ELR (cell line): ENCODE data around the gene ATOH8.

Experiments
- DNase-seq: peaks from one replicate; pipeline ENCODE4 v3.0.0-alpha.2; 2015; ENCODE audit warnings: low read depth

Gene ATOH8

DNA sequence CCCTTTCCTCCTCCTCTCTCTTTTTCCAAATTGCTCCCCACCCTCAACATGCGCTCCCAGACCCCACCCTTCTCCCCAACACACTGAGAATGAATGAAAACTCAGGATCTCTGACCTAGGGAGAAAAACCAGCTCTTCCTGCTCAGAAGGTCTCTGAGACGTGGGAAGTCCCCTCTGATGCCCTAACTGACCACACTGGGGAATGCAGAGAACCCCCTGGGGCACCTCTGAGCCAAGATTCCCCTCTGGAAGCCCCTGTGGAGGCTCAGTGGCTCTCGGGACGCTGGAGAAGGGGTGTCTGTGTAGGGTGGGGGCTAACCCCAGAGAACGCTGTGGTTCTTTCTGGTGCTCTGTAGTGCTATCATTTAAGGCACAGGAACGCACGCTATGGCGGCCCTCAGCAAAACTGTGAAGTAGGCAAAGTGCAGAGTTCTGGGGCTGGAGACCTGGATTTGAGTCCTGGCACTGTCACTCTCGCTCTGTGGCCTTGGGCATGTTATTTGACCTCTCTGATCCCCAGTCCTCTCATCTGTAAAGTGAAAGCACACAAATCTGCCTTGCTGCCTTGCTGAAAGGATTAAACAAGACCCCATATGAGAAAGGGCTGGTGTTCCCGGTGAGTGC, 17.1 kb downstream of the ATOH8 start:
- peak; percentile 19 for DNase-seq

DNA sequence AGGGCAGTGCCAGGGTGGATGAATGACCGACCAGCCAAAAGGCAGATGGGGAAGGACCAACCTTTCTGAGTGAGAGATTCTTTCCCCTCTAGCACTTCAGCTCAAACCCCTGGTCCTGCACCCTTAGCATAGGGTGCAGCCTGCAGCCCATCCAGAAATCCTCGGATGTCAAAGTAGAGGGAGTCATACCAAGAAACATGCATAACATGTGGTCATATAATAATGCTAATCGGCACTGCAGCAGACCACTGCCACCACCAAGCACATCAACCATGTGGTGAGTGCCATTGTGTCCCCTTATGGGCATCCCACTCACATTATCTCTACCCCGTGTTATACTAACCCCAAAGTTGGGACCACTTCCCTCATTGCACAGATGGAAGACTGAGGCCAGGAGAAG, 17.7 kb downstream of the ATOH8 start:
- peak; percentile 55 for DNase-seq

DNA sequence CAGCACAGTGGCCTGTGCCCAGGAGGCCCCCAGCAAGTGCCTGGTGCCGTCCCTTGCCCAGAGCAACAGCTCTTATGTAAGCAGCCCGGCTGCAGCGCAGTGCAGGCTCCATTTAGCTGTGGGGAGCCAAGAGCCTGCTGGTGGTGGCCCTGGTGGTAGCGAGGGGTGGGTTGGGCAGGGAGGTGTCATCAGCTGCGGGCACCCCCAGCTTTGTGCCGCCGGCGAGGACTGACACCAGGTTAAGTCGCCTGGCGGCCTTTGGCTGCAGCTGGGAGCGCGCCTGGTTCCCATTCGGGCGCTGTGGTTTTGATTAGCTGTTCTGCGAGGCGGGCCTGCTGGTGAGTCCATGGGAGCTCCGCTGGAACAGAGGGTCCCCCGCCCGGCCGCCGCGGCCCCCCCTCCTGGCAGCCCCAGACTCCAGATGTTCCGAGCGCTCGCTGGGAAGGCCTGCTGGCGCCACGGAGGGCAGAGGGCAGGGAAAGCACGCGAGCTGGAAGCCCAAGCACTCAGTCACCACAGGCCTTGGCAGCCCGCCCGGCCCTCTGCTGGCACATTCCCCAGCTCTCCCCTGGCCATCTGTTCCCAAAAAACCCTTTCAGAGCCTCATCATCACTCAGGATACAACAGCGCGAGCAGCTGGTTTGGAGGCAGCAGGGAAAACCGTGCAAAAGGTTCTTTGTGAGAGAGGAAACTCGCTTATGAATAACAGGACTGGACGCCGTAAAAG, 18.4 kb downstream of the ATOH8 start:
- DNase-seq, result peak; percentile 99

DNA sequence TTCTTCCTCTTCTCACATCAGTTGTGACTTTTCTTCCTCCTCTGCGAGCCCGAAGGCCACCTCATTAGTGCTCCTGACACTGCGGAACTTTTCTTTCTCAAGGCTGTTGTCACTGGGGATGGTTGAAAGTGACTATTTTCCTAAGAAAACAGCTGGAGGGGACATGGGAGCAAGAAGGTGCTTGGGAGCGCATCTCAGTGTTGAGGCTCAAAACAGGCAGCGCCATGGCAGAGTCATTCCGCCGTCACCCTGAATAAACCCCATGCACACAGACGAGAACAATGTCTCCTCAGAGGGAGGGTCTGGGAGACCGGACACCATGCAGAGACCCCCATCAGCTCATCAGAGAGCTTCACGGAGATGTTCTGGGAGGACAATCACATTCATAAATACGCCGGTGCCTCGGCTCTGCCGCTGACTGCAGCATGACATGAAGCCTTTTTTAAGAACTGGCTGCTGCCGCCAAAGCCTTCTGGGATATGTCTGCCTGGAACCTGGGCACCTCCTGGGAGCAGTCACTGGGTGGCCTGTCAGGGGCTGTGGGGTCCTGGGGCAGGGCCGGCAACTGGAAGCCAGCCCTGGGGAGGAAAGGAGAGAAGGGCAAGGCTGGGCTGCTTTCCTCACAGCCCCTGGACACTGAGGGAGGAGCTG, 19.2 kb downstream of the ATOH8 start:
- DNase-seq, result peak; percentile 54

DNA sequence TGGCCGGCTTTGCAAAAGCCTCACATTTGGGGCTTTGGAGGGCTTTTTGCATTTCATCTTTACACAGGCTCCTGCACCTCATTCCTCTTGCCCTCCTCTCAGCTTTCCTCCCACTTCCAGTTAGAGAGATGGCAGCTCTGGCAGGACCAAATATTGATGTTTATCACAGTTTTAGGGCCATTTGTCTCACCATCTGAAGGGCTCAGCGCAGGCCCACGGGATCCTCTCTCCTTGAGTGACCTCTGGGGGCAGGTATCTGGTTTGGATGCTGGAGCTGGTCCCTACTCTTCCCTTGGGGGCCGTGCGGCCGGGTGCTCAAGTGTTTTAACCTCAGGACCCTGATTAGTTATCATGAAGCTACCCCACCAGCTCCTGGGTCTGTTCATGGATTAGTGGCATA, 19.9 kb downstream of the ATOH8 start:
- DNase-seq, result no peak

DNA sequence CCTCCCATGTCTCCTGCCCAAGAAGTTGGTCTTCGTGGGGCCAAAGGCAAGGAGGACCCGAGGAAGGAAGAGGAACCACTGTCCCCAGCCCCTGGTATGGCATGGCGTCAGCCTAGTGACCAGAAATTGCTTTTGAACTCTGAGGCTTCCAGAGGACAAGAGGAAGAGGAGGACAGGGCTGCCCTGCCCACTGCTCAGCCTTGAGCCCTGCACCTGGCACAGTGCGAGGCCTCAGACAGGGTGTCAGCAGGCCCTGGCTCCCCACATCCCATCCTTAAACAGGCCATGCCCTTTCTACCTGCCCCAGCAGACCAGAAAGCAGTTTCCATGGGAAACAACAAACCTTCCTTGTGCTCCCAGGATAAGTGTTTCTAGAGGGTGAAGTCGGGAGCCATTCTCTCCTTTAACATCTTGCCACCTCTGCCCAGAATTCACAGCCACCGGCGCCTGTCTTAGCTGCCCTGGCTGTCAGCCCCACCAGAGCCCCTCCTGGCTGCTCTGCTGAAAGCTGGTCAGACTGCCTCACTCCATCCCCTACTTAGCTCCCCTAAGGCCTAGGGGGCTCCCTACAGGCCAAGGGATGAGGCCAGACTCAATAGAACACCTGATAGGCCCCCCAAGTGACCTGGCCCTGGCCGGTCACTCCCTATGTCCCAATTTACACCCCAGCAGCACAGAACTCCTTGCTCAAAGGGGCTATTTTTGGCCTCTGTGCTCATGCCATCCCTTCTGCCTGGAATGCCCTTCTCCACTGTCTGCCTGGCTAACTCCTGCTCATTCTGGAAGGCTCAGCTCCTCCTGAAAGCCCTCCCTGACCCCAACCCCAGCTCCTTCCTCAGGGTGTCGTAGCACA, 20.6 kb downstream of the ATOH8 start:
- DNase-seq, result no peak

DNA sequence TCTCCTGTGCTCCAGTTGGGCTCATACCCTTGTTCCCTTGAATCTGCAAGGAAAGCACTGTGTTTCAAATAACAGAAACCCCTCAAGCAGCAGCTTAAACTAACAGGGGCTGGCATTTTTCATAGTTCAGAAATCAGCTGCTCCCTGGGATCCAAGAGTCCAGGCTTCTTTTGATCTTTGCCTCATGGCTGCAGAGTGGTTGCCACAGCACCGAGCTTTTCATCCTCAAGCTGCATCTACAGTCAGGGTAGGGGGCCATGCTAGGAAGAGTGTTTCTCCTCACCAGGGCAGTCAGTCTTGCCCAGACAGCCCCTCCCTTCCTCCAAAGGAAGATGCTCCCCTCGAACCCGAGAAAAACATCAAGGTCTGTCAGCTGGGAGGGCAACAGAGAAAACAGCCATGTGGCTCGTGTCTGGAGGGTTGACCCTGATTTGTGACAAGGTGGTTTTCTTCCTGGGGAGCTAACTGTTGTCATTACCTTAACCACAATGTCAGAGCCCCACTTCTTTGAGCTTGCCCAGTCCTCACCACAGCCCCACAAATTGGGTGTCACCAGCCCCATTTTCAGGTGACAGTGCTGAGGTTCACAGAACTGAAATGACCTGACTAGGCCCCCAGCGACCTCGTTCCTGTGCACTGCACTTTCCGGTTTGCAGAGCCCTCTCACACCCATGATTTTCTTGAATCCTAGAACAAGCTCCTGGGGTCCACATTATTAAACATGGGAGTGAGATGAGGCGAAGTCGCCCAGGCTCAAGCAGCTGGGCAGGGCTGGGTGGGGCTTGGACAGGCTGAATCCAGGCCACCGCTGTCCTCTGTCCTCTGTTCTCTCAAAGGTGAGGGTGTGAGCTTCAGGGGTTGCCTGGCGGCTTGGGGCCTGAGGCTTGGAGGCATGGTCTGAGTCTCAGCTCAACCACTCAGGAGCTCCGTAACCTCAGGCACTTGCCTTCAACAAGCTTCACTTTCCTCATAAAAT, 21.9 kb downstream of the ATOH8 start:
- DNase-seq, result no peak

DNA sequence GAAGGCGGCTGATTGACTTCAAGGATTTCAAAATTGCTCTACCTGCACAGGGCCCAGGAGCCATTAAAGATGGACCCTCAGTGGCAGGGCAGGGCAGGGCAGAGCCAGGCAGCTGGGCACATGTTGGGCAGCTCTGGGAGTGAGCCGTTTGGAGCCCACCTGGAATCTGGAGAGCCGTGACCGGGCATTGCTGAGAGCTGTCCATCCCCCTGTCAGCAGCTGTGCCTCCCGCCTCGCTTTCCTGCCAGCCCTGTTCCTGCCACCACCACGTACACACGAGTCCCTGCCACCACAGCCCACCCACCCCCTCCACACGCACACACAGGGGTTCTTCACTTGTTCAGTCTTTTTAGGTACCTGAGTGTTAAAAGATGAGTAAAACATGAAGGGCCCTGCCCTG, 22.9 kb downstream of the ATOH8 start:
- no peak for DNase-seq

DNA sequence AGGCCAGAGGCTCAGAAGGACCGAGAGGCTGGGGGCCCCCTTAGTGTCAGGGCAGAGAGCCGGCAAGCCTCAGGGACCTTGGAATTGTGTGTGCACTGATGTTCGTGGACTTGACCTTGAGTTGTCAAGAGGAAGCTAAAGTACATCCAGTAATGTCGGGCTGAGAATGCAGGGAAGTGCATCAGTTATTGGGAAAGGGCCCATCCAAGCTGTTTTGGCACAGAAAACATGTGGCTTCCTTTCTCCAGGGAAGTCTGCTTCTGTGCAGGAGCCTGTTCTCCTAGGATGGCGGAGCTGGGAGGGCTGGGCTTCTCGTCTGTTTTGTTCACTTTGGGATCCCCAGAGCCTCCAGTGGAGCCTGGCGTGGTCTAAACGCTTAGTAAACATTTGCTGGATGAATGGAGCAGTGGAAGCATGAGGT, 23.7 kb downstream of the ATOH8 start:
- no peak for DNase-seq

DNA sequence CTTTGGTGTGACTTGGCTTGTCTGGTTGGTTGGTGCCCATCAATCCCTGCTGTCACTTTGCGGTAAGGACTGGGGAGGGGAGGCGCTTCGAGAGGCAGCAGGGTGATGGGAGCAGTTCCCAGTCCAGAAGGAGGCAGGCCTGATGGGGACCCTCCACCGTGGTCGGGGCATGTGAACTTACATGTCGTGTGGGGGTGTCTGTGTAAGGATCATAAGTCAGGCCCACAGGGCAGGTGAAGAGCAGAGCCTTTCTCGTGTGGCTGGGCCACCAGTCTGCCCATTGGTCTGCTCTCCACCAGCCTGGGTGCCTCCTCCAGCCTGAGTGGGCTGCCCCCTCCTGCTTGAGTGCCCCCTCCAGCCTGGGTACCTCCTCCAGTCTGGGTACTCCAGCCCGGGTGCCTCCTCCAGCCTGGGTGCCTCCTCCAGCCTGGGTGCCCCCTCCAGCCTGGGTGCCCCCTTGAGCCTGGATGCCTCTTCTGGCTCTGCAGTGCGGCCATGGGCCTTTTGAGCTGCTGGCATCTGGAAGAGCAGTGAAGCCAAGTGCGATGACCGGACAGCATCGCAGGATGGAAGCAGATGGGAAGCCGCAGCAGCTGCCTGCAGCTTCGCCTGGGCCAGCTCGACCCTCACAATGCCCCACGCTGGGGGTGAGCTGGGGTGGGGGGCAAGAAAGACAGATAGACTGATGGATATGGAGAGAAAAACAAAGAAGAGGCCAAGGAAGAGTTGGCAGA, 25.0 kb downstream of the ATOH8 start:
- no peak for DNase-seq

DNA sequence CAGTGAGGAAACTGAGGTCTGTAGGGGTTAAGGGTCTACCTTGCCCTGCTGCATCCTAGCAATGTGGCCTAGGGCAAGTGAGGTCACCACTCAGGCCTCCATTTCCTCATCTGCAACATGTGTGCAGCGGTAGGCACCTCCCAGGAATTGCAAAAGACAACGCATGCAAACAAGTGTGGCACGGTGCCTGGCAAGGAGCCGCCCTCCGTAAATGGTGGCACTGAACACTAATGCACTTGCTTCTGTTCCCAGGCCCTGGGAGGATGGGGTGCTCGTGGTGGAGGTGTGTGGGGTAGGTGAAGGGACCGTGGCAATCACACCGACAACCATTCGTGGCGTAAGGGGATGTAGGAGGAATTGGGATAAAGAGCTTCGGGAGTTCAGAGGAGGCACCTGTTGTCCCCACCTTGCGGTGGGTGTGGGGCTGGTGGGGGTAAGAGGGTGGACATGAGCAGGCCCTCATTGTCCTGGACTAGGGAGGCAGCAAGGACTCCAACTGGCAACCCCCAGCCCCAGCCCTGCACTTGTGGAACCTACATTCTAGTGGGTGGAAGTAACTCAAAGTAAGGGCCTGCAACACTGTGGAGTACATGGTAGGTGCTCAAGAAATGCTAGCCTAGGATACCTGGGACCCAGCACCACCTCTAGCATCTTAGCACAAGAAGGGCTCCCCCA, 26.0 kb downstream of the ATOH8 start:
- DNase-seq, result no peak

DNA sequence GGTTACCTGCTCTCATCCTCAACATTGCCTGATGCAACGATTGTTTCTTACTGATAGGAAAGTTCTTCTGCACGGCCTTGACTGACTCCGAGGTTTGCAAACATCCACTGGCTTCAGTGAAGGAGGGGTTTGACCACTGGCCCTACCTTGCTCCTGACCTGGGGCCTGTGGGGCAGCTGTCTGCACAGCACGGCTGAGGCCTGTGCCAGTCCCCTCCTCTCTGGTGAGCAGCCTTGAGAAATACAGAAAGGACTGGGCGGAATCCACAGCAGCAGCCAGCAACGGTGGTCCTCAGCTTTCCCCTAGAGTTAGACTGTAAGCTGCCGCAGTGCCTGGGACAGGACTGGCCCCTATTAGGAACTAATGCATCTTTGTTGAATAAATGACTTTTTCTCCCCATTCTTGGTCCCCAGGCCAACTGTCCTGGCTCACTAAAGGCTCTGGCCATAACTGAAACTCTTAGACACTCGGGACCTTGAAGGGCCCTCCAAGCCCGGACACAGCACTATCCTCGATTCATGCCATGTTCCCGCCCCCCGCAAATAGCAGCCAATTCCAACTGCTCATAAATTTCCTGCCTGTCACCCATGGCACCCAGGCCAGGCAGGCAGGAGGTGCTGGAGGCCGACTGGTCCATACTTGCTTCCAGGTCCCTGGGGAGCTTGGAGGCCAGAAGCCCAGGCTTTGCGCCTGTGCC, 26.7 kb downstream of the ATOH8 start:
- DNase-seq, result no peak

DNA sequence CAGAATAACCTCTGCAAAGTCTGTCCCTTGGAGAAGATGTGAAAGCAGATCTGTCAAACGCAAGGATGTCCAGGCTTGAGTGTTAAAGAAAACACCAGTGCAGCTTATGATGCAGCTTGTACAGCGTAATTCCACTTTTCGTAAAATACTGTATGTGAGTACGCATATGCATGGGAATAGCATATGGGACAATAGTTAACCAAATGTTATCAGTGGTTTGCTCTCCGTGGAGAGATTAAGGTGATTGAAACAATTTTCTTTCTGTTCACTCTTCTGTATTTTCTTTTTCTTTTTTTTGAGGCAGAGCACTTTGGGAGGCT, 27.2 kb downstream of the ATOH8 start:
- DNase-seq, result no peak

DNA sequence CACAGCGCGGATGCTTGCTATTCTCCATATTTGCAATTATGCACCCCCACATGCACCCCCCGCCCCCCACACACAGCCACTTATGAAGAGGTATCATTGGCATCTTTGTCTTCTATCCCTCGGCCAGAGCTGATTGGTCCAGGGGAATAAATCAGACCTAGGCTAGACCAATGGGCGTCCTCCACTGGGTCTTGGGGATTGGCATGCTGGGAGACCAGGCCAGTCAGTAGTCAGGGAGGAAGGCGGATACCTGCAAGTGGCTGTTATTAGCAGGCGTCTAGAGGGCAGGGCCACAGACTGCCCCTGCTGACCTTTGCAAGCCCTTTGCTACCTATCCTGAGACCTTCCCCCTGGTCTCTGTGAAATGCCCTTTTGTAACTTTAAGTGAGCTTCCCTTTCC, 30.0 kb downstream of the ATOH8 start:
- no peak for DNase-seq

DNA sequence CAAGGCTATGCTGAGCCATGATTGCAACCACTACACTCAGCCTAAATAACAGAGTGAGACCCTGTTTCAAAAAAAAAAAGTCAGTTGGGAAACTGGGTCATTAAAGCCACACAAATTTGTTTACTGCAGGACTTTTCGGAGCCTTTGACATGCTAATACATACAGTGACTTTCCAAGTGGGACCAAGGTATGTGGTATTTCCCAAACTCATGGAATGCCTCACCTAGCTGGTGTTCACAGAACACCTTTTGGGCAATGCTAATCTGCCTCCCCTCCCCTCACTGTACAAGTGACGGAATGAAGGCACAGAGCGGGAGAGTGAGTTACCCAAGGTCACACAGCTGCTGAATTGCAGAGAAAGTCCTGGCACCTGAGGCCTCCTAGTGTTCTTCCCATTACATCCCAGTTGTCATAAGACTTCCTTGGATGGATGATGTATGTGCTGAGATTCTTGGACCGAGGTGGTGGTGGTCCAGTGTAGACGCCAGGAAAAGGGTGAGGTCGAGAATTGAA, 30.7 kb downstream of the ATOH8 start:
- DNase-seq, result no peak

DNA sequence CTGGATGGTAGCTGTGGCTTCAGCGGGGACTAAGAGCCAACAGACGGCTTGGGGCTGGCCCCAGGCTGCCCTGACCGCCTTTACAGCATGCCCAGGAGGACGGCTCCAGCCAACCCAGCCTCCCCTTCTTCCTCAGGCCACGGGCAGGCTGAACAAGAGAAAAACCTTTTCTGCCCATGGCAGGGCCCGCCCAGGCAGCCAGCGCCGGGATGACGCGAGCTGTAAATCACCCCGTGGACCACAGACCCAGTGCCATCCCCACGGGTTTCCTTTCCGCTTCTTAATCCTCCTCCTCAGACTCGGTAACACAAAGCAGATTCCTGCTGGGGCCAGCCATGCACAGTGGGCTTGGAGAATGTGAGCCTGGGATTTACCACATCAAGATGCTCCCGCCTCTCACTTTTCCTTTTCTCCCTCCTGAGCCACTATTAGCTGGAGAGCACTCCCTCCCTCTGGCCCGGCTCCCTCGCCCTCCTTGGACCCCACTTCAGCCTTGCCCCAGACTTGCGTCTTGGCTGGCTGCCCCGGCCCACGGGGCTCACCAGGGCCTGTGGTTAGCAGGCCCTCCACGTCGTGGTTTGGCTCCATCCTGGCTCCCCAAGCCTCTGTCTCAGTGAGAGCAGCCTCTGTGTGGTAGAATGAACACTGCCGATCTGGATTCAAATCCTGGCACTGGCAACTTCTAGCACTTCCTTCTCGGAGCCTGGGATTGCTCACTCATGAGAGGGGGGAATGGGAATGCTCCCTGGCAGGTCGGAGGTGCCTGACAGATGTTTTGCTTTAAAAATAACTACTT, 31.4 kb downstream of the ATOH8 start:
- DNase-seq, result peak; percentile 18

DNA sequence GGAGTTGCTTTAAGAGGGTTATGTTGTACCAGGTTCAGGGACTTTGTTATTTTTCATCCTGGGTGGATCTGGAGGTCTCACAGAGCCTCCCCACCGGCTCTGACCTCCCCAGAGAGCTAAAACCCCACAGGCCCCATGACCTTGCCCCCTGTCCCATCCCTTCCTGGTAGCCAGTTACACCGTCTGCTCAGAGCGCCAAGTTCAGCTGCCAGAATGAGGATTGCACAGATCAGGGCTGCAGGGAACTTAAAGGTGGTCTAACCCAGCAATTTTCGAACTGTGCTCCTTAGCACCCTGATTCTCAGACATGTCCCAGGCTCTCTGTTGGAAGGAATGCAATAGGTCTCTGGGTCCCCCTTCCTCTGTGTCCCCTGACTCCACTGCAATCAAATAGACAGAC, 32.1 kb downstream of the ATOH8 start:
- DNase-seq, result no peak

DNA sequence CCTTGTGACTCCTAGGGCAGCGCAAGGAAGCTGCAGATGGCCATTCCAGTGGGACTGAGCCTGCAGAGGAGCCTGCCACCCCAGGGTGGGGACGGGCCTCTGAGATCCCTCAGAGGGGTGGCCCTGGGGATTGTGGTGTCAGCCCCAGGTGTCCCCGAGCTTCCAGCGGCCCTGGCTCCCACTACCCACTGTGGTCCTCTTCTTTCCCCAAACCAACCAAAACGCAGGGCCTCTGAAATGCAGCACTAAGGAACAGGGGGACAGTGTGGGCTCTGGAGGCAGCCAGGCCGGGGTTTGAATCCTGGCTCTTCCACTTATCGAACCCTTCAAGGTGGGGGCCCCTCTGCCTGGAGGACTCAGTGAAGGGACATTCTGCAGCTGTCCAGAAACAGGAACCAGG, 32.7 kb downstream of the ATOH8 start:
- DNase-seq, result no peak

DNA sequence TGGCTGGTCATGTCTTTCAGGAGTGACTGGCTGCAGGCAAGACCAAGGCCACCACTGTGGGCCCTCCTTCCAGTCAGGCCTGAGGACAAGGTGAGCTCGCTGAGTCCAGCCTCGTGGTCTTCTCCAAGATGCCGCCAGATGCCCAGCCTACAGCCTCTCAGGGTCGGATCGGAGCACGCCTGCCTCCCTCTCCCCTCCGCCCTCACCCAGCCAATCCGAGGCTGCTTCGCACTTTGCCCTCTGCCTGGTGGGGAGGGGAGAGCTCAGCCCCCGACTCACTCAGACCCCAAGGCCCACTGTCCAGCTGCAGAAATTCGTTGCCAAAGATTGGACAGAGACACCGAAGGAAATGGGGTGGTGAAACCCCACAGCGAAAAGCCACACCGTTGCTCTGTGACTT, 33.1 kb downstream of the ATOH8 start:
- no peak for DNase-seq
